Activated CD8-positive, alpha-beta T cell treated with anti-CD3 and anti-CD28 coated beads, Interleukin-2, amount 10 ng/mL, durations not matched to agents 7 days and 5 days (primary cell): ENCODE data around the gene PRIMA1. TPM values are rescaled to one million over a fixed set of nuclear protein-coding genes. Genes with fewer than 3 reads are reported as not detected.

Source experiments
- ATAC-seq: fragments of 150-1000 bp; cut with Tn5 transposase; one replicate; pipeline ENCODE4 v1.10.0; 2021; ENCODE audit warnings: moderate library complexity
- CTCF ChIA-PET: fragments of 350-600 bp; sonication (Branson Sonifier 250); formaldehyde crosslinking; loops from one replicate; lab custom pipeline; 2021; ENCODE audit warnings: antibody characterized with exemption; lab: Charles Lee
- POLR2A ChIA-PET: fragments of 350-600 bp; sonication (Branson Sonifier 250); formaldehyde crosslinking; loops from one replicate; lab custom pipeline; 2021; ENCODE audit warnings: antibody characterized with exemption; lab: Charles Lee
- DNase-seq: peaks from one replicate; pipeline ENCODE4 v3.0.0-alpha.2; 2020
- H3K27ac Mint-ChIP-seq: one replicate; pipeline ENCODE4 v1.8.0; 2021; ENCODE audit warnings: mild to moderate bottlenecking, mixed read lengths
- H3K27me3 Mint-ChIP-seq: one replicate; pipeline ENCODE4 v1.8.0; 2021; ENCODE audit warnings: low read depth, mixed read lengths
- H3K36me3 Mint-ChIP-seq: one replicate; pipeline ENCODE4 v1.8.0; 2021; ENCODE audit warnings: low read depth, mixed read lengths
- H3K4me1 Mint-ChIP-seq: one replicate; pipeline ENCODE4 v1.8.0; 2021; ENCODE audit warnings: low read depth, mixed read lengths
- H3K4me3 Mint-ChIP-seq: one replicate; pipeline ENCODE4 v1.8.0; 2021; ENCODE audit warnings: mild to moderate bottlenecking, mixed read lengths
- H3K9me3 Mint-ChIP-seq: one replicate; pipeline ENCODE4 v1.8.0; 2022; ENCODE audit warnings: mixed read lengths; ENCODE audit not compliant: insufficient read depth
- total RNA-seq, 2 experiments: library from RNA; stranded (reverse); gene quantifications; one replicate each; pipeline ENCODE4 v1.2.3, GENCODE V29; 2021

The PRIMA1 gene, protein sequence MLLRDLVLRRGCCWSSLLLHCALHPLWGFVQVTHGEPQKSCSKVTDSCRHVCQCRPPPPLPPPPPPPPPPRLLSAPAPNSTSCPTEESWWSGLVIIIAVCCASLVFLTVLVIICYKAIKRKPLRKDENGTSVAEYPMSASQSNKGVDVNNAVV
- total RNA-seq = not detected

DNA sequence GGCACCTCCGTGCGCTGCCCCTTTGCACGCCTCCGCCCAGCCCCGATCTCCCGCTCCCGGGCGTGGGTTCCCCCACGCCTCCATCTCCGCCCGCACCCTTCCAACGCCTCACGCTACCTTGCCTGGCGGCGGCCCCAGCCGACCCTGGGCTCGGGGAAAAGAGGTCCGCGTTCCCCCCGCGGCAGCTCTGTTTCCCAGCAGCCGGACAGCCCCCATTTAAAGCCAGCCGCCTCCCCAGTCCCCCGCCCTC, at the start of gene PRIMA1:
TSS of gene PRIMA1 (minus strand) at position 193 of the 250 bp plus-strand sequence. CDS start 767 bp downstream, outside the sequence.
- no peak within 1 kb of the TSS for H3K4me3 Mint-ChIP-seq
- ATAC-seq (no peak), DNase-seq (no peak)
- no peaks in the 10 kb centered on the region for H3K36me3 Mint-ChIP-seq
- no peak within 1 kb of the TSS for H3K27ac Mint-ChIP-seq
- ChIA-PET POLR2A (no interaction called here), CTCF (no interaction called here)
- H3K4me1 Mint-ChIP-seq = no peaks in the 10 kb centered on the region
- H3K27me3 Mint-ChIP-seq = peaks cover 65% of the 10 kb centered on the region
- H3K9me3 Mint-ChIP-seq = no peaks in the 10 kb centered on the region

- ATAC-seq (no peak), DNase-seq (no peak)
- peaks cover 5% of the 10 kb centered on the region for H3K27me3 Mint-ChIP-seq
- no peaks in the 10 kb centered on the region for H3K9me3 Mint-ChIP-seq
- no peak overlapping the region for H3K4me3 Mint-ChIP-seq
- peaks cover 4% of the 10 kb centered on the region for H3K4me1 Mint-ChIP-seq
- POLR2A ChIA-PET = no interaction called here
- no peak overlapping the region for H3K27ac Mint-ChIP-seq
- CTCF ChIA-PET = no interaction called here
- H3K36me3 Mint-ChIP-seq = no peaks in the 10 kb centered on the region
Observed at GRCh38 chr14:93834699-93835371, 46.5 kb upstream of the PRIMA1 start.

- ChIA-PET CTCF (no interaction called here), POLR2A (no interaction called here)
- H3K4me1 Mint-ChIP-seq = no peaks in the 10 kb centered on the region
- H3K27ac Mint-ChIP-seq = no peak overlapping the region
- ATAC-seq (no peak), DNase-seq (no peak)
- H3K36me3 Mint-ChIP-seq = no peaks in the 10 kb centered on the region
- H3K4me3 Mint-ChIP-seq = no peak overlapping the region
- H3K27me3 Mint-ChIP-seq = peaks cover 4% of the 10 kb centered on the region
- no peaks in the 10 kb centered on the region for H3K9me3 Mint-ChIP-seq
Observed at GRCh38 chr14:93832665-93833064, 44.4 kb upstream of the PRIMA1 start.

DNA sequence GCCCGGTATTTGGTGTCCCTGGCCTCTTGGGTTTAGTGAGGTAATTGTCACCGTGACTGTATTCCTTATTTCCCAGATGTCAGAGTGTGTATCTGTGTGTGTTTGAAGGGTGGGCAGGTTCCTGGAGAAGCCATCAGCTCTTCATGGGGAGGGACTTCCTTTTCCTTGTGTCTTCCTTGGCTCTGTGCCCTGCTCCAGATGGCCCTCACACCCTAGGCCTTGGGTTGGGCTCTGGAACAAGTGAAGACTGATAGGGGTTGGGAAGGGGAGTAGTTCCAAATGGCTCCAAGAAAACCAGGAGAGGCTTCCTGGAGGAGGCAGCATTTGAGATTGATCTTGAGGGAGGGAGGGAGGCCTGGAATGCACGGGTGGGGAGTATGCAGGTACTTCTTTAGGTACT, 43.8 kb upstream of the PRIMA1 start:
- H3K9me3 Mint-ChIP-seq = no peaks in the 10 kb centered on the region
- ATAC-seq = no peak
- H3K36me3 Mint-ChIP-seq = no peaks in the 10 kb centered on the region
- ChIA-PET CTCF (no interaction called here), POLR2A (no interaction called here)
- no peak overlapping the region for H3K4me3 Mint-ChIP-seq
- H3K27me3 Mint-ChIP-seq = peaks cover 4% of the 10 kb centered on the region
- H3K27ac Mint-ChIP-seq = no peak overlapping the region
- no peaks in the 10 kb centered on the region for H3K4me1 Mint-ChIP-seq
- DNase-seq = no peak

- Mint-ChIP-seq H3K27ac (no peak overlapping the region), H3K4me3 (no peak overlapping the region), H3K27me3 (peaks cover 4% of the 10 kb centered on the region), H3K4me1 (no peaks in the 10 kb centered on the region), H3K9me3 (no peaks in the 10 kb centered on the region), H3K36me3 (no peaks in the 10 kb centered on the region)
- no peak for DNase-seq
- ATAC-seq = no peak
- POLR2A ChIA-PET = no interaction called here
- CTCF ChIA-PET = no interaction called here
Observed at GRCh38 chr14:93830753-93831461, 42.6 kb upstream of the PRIMA1 start.

- no peak for ATAC-seq
- peaks cover 4% of the 10 kb centered on the region for H3K27me3 Mint-ChIP-seq
- CTCF ChIA-PET = no interaction called here
Observed at GRCh38 chr14:93829839-93830481, 41.7 kb upstream of the PRIMA1 start.

DNA sequence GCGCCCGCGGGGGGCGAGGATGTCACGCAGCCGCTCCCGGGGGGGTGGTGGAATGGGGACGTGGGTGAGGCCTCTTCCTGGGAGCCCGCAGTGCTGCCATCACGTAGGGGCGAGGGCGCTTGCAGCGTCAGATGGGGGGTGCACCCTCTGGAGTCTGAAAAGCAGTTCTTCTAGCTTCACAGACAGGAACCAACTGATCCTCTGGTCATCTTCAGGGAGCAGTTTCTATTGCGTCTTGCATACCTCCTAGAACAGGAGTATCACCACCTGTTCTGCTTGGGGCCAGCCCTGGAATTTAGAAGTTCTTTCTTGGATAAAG, 36.9 kb upstream of the PRIMA1 start:
- Mint-ChIP-seq H3K9me3 (no peaks in the 10 kb centered on the region), H3K27me3 (peaks cover 4% of the 10 kb centered on the region), H3K36me3 (no peaks in the 10 kb centered on the region), H3K4me3 (no peak overlapping the region), H3K4me1 (no peaks in the 10 kb centered on the region), H3K27ac (no peak overlapping the region)
- ChIA-PET CTCF (no interaction called here), POLR2A (no interaction called here)
- ATAC-seq = no peak
- no peak for DNase-seq

More at GRCh38 chr14:93829839-93830481, 41.7 kb upstream of the PRIMA1 start:
- H3K9me3 Mint-ChIP-seq = no peaks in the 10 kb centered on the region
- H3K4me3 Mint-ChIP-seq = no peak overlapping the region
- H3K4me1 Mint-ChIP-seq = no peaks in the 10 kb centered on the region
- no peak overlapping the region for H3K27ac Mint-ChIP-seq
- POLR2A ChIA-PET = no interaction called here
- DNase-seq = no peak
- no peaks in the 10 kb centered on the region for H3K36me3 Mint-ChIP-seq

- Mint-ChIP-seq H3K9me3 (no peaks in the 10 kb centered on the region), H3K27ac (no peak overlapping the region), H3K4me3 (no peak overlapping the region), H3K27me3 (peaks cover under 1% of the 10 kb centered on the region), H3K36me3 (no peaks in the 10 kb centered on the region), H3K4me1 (no peaks in the 10 kb centered on the region)
- ATAC-seq (no peak), DNase-seq (no peak)
- ChIA-PET CTCF (no interaction called here), POLR2A (no interaction called here)
Observed at GRCh38 chr14:93824518-93825234, 36.4 kb upstream of the PRIMA1 start.

GRCh38 chr14:93824076-93824475, 35.8 kb upstream of the PRIMA1 start:
- ATAC-seq = no peak
- POLR2A ChIA-PET = no interaction called here
- CTCF ChIA-PET = no interaction called here
- Mint-ChIP-seq H3K27me3 (no peaks in the 10 kb centered on the region), H3K27ac (no peak overlapping the region), H3K4me3 (no peak overlapping the region), H3K9me3 (no peaks in the 10 kb centered on the region), H3K36me3 (no peaks in the 10 kb centered on the region), H3K4me1 (no peaks in the 10 kb centered on the region)
- no peak for DNase-seq

- Mint-ChIP-seq H3K4me1 (no peaks in the 10 kb centered on the region), H3K9me3 (no peaks in the 10 kb centered on the region), H3K27me3 (peaks cover 3% of the 10 kb centered on the region), H3K36me3 (no peaks in the 10 kb centered on the region), H3K4me3 (no peak overlapping the region), H3K27ac (no peak overlapping the region)
- no peak for DNase-seq
- no peak for ATAC-seq
- POLR2A ChIA-PET = no interaction called here
- CTCF ChIA-PET = interaction anchor here (1.2 kb wide), 1 partner anchor 86 kb away, joined by 3 read pairs; no protein-coding TSS in a partner anchor
Observed at GRCh38 chr14:93821051-93821450, 32.8 kb upstream of the PRIMA1 start.

DNA sequence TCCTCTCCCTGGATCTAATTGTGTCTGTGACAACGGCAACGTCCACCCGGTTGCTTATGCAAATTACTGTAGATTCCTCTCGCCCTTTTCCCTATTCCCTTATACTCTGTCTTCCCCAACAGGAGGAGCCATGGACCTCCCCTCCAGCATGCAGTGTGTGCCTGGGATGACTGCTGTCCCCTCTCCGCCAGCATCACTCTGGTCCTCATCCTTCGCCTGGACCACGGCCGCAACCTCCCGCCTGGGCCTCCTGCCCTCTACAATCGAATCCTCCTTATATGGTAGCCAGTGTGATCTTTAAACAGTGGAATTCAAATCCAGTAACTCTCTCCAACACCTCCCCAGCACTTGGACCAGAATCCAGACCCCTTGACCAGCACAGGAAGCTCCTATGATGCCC, 30.6 kb upstream of the PRIMA1 start:
- Mint-ChIP-seq H3K4me1 (no peaks in the 10 kb centered on the region), H3K27me3 (peaks cover 3% of the 10 kb centered on the region), H3K4me3 (no peak overlapping the region), H3K36me3 (no peaks in the 10 kb centered on the region), H3K27ac (no peak overlapping the region), H3K9me3 (no peaks in the 10 kb centered on the region)
- ChIA-PET POLR2A (no interaction called here), CTCF (no interaction called here)
- ATAC-seq = no peak
- DNase-seq = no peak

DNA sequence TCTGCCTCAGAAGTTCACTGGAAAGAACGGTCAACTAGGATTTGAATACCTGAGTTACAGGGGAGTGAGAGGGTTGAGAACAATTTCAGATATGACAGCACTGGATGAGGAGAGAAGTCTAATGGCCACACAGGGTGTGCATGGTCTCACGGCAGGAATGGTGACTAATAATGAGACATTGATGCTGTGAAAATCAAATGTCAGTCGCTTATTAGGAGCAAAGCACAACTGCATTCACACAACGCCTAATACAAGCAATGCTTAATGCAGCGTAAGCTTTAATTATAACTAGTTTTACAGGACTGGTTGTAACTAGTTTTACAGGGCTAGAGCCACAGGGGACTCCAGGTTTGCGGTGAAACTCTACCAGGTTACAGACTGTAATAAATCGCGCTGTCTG, 23.4 kb upstream of the PRIMA1 start:
- CTCF ChIA-PET = no interaction called here
- Mint-ChIP-seq H3K9me3 (no peaks in the 10 kb centered on the region), H3K4me1 (no peaks in the 10 kb centered on the region), H3K27ac (no peak overlapping the region), H3K36me3 (no peaks in the 10 kb centered on the region), H3K4me3 (no peak overlapping the region), H3K27me3 (peaks cover 4% of the 10 kb centered on the region)
- no peak for ATAC-seq
- POLR2A ChIA-PET = no interaction called here
- no peak for DNase-seq
